GM18519 (cell line): Measurements from ENCODE around the gene ZSWIM7.

Source experiments
- ATAC-seq: cut with Tn5 transposase; IDR thresholded peaks from one replicate; pipeline ENCODE4 v1.9.1; 2021; ENCODE audit warnings: mild to moderate bottlenecking, moderate library complexity; ENCODE audit not compliant: unreplicated experiment, low FRiP score

The ZSWIM7 gene

GRCh38 chr17:15963670-15964110, 35.8 kb downstream of the ZSWIM7 start:
- no peak for ATAC-seq

- ATAC-seq = no peak
Measured at GRCh38 chr17:15958484-15958854, 41.0 kb downstream of the ZSWIM7 start.

- no peak for ATAC-seq
Measured at GRCh38 chr17:15957608-15958307, 41.7 kb downstream of the ZSWIM7 start.

GRCh38 chr17:15957206-15957605, 42.3 kb downstream of the ZSWIM7 start:
- ATAC-seq = no peak

GRCh38 chr17:15955793-15956541, 43.5 kb downstream of the ZSWIM7 start:
- ATAC-seq = no peak

- no peak for ATAC-seq
Measured at GRCh38 chr17:15954222-15954621, 45.3 kb downstream of the ZSWIM7 start.

GRCh38 chr17:15952916-15953790, 46.4 kb downstream of the ZSWIM7 start:
- no peak for ATAC-seq

GRCh38 chr17:15952048-15952532, 47.4 kb downstream of the ZSWIM7 start:
- no peak for ATAC-seq

- no peak for ATAC-seq
Measured at GRCh38 chr17:15951368-15952047, 48.0 kb downstream of the ZSWIM7 start.

- ATAC-seq = no peak
Measured at GRCh38 chr17:15947976-15948752, 51.3 kb downstream of the ZSWIM7 start.

- ATAC-seq = no peak
Measured at GRCh38 chr17:15947271-15947670, 52.2 kb downstream of the ZSWIM7 start.

- no peak for ATAC-seq
Measured at GRCh38 chr17:15946611-15947120, 52.8 kb downstream of the ZSWIM7 start.

- ATAC-seq = no peak
Measured at GRCh38 chr17:15945527-15946191, 53.8 kb downstream of the ZSWIM7 start.

GRCh38 chr17:15944759-15945526, 54.6 kb downstream of the ZSWIM7 start, which contains the start of gene ADORA2B:
ADORA2B (plus strand) TSS chr17:15945130; CDS start chr17:15945249, 119 bp downstream.
- ATAC-seq = no peak

GRCh38 chr17:15943971-15944758, 55.3 kb downstream of the ZSWIM7 start:
- no peak for ATAC-seq

- ATAC-seq = no peak
Measured at GRCh38 chr17:15942207-15942833, 57.2 kb downstream of the ZSWIM7 start.

- ATAC-seq = no peak
Measured at GRCh38 chr17:15941781-15942180, 57.7 kb downstream of the ZSWIM7 start.
